ENCODE measurements around the gene CASQ2. TPM values are rescaled to one million over a fixed set of nuclear protein-coding genes. Genes with fewer than 3 reads are reported as not detected.
"Not testable (repeated sequence)": the region's sequence is repeated elsewhere in the genome, so short reads cannot be mapped to it uniquely, and the experiment has no call there.

Gene CASQ2
- total RNA-seq, 2 experiments from 2014 or later, result not detected

DNA sequence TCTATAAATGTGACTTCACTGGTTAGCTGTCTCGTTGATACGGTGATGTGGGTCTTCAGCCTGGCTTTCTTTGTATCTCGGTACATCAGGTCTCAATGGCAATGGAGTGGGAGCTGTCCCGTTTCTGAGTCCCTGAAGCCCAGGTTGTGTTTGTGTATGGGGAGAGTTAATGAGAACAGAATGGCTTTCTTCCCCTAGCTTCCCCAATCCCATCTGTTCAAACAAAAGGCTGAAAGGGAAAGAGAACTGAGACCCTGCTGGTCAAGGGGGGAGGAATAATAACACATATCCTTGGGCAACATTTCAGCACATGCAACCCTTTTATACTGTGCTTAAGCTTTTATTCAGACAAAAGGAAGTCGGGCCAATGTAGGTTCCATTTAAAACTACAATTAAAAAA is 28.4 kb upstream of the CASQ2 start:
- no peak overlapping the region for H3K4me3 Mint-ChIP-seq
- H3K36me3 Mint-ChIP-seq (ENCODE audit: low read depth), result no peaks in the 10 kb centered on the region
- CTCF ChIA-PET, result interaction anchor here (0.7 to 0.9 kb wide), 2 partner anchors 14 to 89 kb away, joined by 3 read pairs; no protein-coding TSS in a partner anchor
- no peak overlapping the region for H3K27ac Mint-ChIP-seq
- H3K9me3 Mint-ChIP-seq, result no peaks in the 10 kb centered on the region
- DNase-seq, result no peak
- H3K4me1 Mint-ChIP-seq (ENCODE audit: low read depth), result no peaks in the 10 kb centered on the region
- intact Hi-C loops (cut with micrococcal nuclease), result no loop called here
- peaks cover 24% of the 10 kb centered on the region for H3K27me3 Mint-ChIP-seq (ENCODE audit: low read depth)

DNA sequence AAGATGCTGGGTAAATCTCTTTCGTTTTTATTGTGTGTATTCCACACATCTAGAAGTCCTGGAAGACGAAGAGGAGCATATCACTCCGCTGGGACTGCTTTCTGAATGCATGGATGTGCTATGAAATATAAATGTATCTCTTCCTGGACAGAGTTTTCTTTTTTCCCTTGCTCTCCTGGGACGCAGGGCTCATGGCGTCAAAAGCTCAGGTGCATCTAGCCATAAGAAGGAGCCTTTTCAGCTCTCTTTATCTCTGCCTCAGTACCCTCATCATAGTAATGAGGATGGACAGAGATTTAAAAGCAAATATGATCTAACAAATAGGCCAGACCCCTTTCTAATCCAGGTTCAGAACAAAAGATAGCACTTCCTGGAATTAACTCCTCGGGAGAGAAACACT is 27.5 kb upstream of the CASQ2 start:
- CTCF ChIA-PET, result no interaction called here

DNA sequence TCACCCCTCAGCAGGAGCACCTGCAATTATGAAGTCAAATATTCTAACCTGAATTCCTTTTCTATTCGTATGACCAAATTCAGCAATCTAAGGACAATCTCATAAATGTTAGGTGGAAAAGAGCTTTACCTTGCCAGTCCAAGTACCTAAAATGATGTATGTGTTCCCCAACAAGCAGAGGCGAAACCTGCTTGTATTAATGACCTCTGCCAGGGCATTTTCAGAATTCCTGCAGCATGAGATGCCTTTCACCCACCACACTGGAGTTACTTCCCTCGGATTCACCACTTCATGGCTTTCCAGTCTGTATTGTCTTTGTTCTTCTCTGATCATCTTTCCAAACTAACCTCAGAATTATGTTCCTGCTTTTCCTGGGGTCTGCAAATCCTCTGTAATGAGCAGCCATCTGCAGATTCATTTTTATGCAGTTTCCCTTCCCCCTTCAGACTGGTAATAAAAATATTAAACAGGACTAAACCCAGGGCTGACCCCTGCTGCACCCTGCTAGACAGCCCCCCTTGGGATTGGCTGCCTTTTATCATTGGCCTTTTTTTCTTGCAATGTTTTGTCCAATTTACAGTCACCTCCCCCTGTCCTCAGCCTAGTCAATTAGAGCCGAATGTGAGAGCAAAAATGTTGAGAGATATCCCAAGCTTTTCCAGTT is 26.6 kb upstream of the CASQ2 start:
- Mint-ChIP-seq H3K36me3 (ENCODE audit: low read depth) (no peaks in the 10 kb centered on the region), H3K4me1 (ENCODE audit: low read depth) (no peaks in the 10 kb centered on the region), H3K4me3 (no peak overlapping the region), H3K27me3 (ENCODE audit: low read depth) (peaks cover 26% of the 10 kb centered on the region), H3K9me3 (no peaks in the 10 kb centered on the region), H3K27ac (no peak overlapping the region)
- intact Hi-C loops (cut with micrococcal nuclease), result no loop called here
- no peak for DNase-seq
- CTCF ChIA-PET, result no interaction called here

More for the DNA sequence above, 27.5 kb upstream of the CASQ2 start:
- Mint-ChIP-seq H3K36me3 (ENCODE audit: low read depth) (no peaks in the 10 kb centered on the region), H3K27ac (no peak overlapping the region), H3K9me3 (no peaks in the 10 kb centered on the region), H3K4me3 (no peak overlapping the region), H3K27me3 (ENCODE audit: low read depth) (peaks cover 26% of the 10 kb centered on the region), H3K4me1 (ENCODE audit: low read depth) (no peaks in the 10 kb centered on the region)
- intact Hi-C loops (cut with micrococcal nuclease), result no loop called here
- no peak for DNase-seq

GRCh38 chr1:115793162-115793561 is 24.6 kb upstream of the CASQ2 start:
- no peak for DNase-seq
- Mint-ChIP-seq H3K4me3 (no peak overlapping the region), H3K27ac (no peak overlapping the region), H3K27me3 (ENCODE audit: low read depth) (peaks cover 22% of the 10 kb centered on the region), H3K4me1 (ENCODE audit: low read depth) (no peaks in the 10 kb centered on the region), H3K36me3 (ENCODE audit: low read depth) (no peaks in the 10 kb centered on the region), H3K9me3 (no peaks in the 10 kb centered on the region)
- intact Hi-C loops (cut with micrococcal nuclease), result no loop called here
- CTCF ChIA-PET, result no interaction called here

DNA sequence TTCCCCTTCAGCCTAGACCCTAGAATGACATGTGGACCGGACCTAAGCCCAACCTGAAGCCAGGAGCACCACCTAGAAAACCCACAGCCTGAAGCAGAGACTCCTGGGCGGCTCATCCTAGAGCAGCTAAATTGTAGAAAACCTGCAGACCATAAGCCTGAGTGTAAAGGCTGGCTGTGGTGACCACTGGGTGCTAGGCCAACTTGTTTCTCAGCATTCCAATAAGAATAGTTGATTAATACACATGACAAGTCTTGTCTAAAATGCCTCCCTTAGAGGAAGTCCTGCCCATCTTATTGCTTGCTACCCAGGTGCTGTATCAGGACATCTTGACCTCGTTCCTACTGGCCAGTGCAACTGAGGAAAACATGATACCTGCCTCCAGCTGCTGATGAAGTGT is 23.3 kb upstream of the CASQ2 start:
- Mint-ChIP-seq H3K4me3 (no peak overlapping the region), H3K27ac (no peak overlapping the region), H3K4me1 (ENCODE audit: low read depth) (no peaks in the 10 kb centered on the region), H3K9me3 (peaks cover 4% of the 10 kb centered on the region), H3K27me3 (ENCODE audit: low read depth) (peaks cover 20% of the 10 kb centered on the region), H3K36me3 (ENCODE audit: low read depth) (no peaks in the 10 kb centered on the region)
- DNase-seq, result no peak
- intact Hi-C loops (cut with micrococcal nuclease), result no loop called here
- CTCF ChIA-PET, result no interaction called here

GRCh38 chr1:115790846-115791245 is 22.3 kb upstream of the CASQ2 start:
- CTCF ChIA-PET, result no interaction called here
- intact Hi-C loops (cut with micrococcal nuclease), result no loop called here
- Mint-ChIP-seq H3K27me3 (ENCODE audit: low read depth) (peaks cover 20% of the 10 kb centered on the region), H3K36me3 (ENCODE audit: low read depth) (no peaks in the 10 kb centered on the region), H3K9me3 (peaks cover 4% of the 10 kb centered on the region), H3K4me1 (ENCODE audit: low read depth) (no peaks in the 10 kb centered on the region), H3K27ac (no peak overlapping the region), H3K4me3 (no peak overlapping the region)
- DNase-seq, result no peak

DNA sequence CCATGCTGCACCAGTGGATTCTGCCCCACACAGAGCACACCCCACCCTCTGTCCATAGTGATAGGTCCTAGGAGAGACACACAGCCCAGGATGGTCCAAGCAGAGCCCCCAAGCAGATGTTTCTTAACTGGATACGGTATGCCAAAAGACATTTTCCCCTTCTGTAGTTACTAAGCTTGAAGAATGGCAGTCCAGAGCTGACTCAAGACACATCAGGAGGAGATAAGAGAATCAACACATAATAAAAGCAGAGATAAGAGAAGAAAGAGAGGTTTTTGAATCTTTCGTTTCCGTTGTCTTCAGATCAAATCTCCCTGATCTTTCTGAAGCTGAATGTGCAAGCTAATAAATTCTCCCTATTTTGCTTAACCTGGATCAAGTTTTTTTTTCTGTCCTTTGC is 21.8 kb upstream of the CASQ2 start:
- CTCF ChIA-PET, result no interaction called here
- H3K9me3 Mint-ChIP-seq, result peaks cover 4% of the 10 kb centered on the region
- no peaks in the 10 kb centered on the region for H3K36me3 Mint-ChIP-seq (ENCODE audit: low read depth)
- intact Hi-C loops (cut with micrococcal nuclease), result no loop called here
- DNase-seq, result no peak
- no peak overlapping the region for H3K27ac Mint-ChIP-seq
- no peak overlapping the region for H3K4me3 Mint-ChIP-seq
- H3K27me3 Mint-ChIP-seq (ENCODE audit: low read depth), result peaks cover 19% of the 10 kb centered on the region
- H3K4me1 Mint-ChIP-seq (ENCODE audit: low read depth), result no peaks in the 10 kb centered on the region

DNA sequence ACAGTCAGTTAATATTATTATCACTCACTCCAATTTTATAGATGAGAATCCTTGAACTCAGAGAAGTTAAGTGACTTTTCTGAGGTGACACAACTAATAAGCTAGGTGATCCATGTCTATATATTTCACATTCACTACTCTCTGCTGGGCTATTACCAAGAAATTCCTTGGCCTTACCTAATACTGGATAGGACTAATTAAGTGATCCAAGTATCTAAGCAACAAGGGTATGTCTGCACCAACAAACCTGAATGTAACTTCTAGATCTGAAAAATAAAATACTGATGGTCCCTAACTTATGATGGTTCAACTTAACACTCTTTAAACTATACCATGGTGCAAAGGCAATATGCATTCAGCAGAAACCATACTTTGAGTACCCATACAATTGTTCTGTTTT is 14.8 kb upstream of the CASQ2 start:
- H3K27me3 Mint-ChIP-seq (ENCODE audit: low read depth), result peaks cover 20% of the 10 kb centered on the region
- intact Hi-C loops (cut with micrococcal nuclease), result no loop called here
- no peak overlapping the region for H3K4me3 Mint-ChIP-seq
- no peak overlapping the region for H3K27ac Mint-ChIP-seq
- CTCF ChIA-PET, result interaction anchor here (0.7 kb wide), 1 partner anchor 96 kb away, joined by 3 read pairs; no protein-coding TSS in a partner anchor
- DNase-seq, result no peak
- peaks cover 4% of the 10 kb centered on the region for H3K9me3 Mint-ChIP-seq
- H3K36me3 Mint-ChIP-seq (ENCODE audit: low read depth), result no peaks in the 10 kb centered on the region
- H3K4me1 Mint-ChIP-seq (ENCODE audit: low read depth), result no peaks in the 10 kb centered on the region

- no peaks in the 10 kb centered on the region for H3K36me3 Mint-ChIP-seq (ENCODE audit: low read depth)
- no peak overlapping the region for H3K4me3 Mint-ChIP-seq
- no peak for DNase-seq
- H3K4me1 Mint-ChIP-seq (ENCODE audit: low read depth), result no peaks in the 10 kb centered on the region
- H3K27ac Mint-ChIP-seq, result no peak overlapping the region
- peaks cover 4% of the 10 kb centered on the region for H3K9me3 Mint-ChIP-seq
- CTCF ChIA-PET, result no interaction called here
- intact Hi-C loops (cut with micrococcal nuclease), result no loop called here
- peaks cover 20% of the 10 kb centered on the region for H3K27me3 Mint-ChIP-seq (ENCODE audit: low read depth)
Observed at GRCh38 chr1:115782571-115783281, 14.2 kb upstream of the CASQ2 start.

DNA sequence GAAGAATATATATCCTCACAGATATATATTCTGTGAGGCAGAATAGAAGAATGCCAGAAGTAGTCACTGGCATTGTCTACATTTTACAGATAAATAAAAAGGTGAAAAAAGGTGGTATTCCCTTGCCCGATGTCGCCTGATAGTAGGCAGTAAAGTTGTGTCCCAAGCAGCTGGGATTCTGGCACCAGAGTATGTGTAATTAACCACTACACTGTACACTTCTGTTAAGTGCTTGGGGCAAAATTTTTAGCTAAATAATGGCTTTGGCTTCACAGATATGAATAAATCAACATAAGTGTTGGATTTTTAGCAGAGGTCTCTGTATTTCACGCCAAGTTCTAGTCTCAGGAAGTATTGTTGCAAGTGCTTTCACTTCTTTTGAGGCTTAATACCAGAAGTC is 13.3 kb upstream of the CASQ2 start:
- Mint-ChIP-seq H3K4me1 (ENCODE audit: low read depth) (no peaks in the 10 kb centered on the region), H3K27me3 (ENCODE audit: low read depth) (peaks cover 24% of the 10 kb centered on the region), H3K4me3 (no peak overlapping the region), H3K9me3 (no peaks in the 10 kb centered on the region), H3K27ac (no peak overlapping the region), H3K36me3 (ENCODE audit: low read depth) (no peaks in the 10 kb centered on the region)
- CTCF ChIA-PET, result no interaction called here
- no peak for DNase-seq
- intact Hi-C loops (cut with micrococcal nuclease), result no loop called here

DNA sequence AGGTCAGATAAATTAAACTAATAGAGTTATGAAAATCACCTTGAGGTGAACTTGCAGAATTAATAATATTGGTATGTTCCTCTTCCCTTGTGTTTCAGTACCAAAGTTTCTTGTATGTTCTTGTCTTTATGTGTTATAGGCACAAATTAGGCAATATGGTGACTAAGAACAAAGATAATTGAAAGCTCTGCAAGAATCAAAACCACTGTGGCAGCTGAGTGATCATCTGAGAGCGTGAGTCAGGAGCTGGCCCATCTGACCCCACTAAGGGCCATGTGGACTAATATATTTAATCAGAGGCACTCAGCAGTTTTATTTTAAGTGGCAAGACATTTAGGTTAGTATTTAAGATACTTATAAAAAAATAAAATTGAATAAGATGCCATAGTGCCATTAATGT is 12.8 kb upstream of the CASQ2 start:
- CTCF ChIA-PET, result no interaction called here
- Mint-ChIP-seq H3K36me3 (ENCODE audit: low read depth) (no peaks in the 10 kb centered on the region), H3K4me3 (no peak overlapping the region), H3K9me3 (no peaks in the 10 kb centered on the region), H3K27me3 (ENCODE audit: low read depth) (peaks cover 24% of the 10 kb centered on the region), H3K4me1 (ENCODE audit: low read depth) (no peaks in the 10 kb centered on the region), H3K27ac (no peak overlapping the region)
- DNase-seq, result no peak
- intact Hi-C loops (cut with micrococcal nuclease), result no loop called here

GRCh38 chr1:115780655-115781054 is 12.1 kb upstream of the CASQ2 start:
- H3K27me3 Mint-ChIP-seq (ENCODE audit: low read depth), result peaks cover 24% of the 10 kb centered on the region
- H3K36me3 Mint-ChIP-seq (ENCODE audit: low read depth); intact Hi-C loops (cut with micrococcal nuclease); CTCF ChIA-PET; H3K27ac Mint-ChIP-seq; H3K9me3 Mint-ChIP-seq; DNase-seq; H3K4me3 Mint-ChIP-seq; H3K4me1 Mint-ChIP-seq (ENCODE audit: low read depth): not testable (repeated sequence)

DNA sequence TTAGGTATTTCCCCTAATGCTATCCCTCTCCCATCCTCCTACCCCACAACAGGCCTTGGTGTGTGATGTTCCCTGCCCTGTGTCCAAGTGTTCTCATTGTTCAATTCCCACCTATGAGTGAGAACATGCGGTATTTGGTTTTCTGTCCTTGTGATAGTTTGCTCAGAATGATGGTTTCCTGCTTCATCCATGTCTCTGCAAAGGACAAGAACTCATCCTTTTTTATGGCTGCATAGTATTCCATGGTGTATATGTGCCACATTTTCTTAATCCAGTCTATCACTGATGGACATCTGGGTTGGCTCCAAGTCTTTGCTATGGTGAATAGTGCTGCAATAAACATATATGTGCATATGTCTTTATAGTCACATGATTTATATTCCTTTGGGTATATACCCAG is 10.6 kb upstream of the CASQ2 start:
- intact Hi-C loops (cut with micrococcal nuclease); H3K4me3 Mint-ChIP-seq; H3K4me1 Mint-ChIP-seq (ENCODE audit: low read depth); H3K27ac Mint-ChIP-seq; H3K9me3 Mint-ChIP-seq; H3K36me3 Mint-ChIP-seq (ENCODE audit: low read depth); CTCF ChIA-PET; DNase-seq: not testable (repeated sequence)
- peaks cover 24% of the 10 kb centered on the region for H3K27me3 Mint-ChIP-seq (ENCODE audit: low read depth)

Data from activated naive CD4-positive, alpha-beta T cell treated with anti-CD3 and anti-CD28 coated beads for 36 hours (primary cell).